22Rv1 (cell line): Measurements from ENCODE around the gene ATP13A2.
A peak's percentile ranks its signal among the peaks of the same experiment; 100 is the strongest.

Source experiments
- H3K27ac ChIP-seq: fragments of 450-650 bp; 2 replicates; pipeline ENCODE4 v1.5.1; 2017
- CTCF ChIP-seq: fragments of 450-650 bp; IDR thresholded peaks from 2 replicates; pipeline ENCODE4 v1.5.1; 2017; ENCODE audit warnings: mild to moderate bottlenecking
- ZFX ChIP-seq: fragments of 450-650 bp; IDR thresholded peaks from 2 replicates; pipeline ENCODE4 v1.6.1; 2017; ENCODE audit warnings: antibody characterized with exemption, borderline replicate concordance

ATP13A2 gene

GRCh38 chr1:17013491-17014320 is 2.0 kb upstream of the ATP13A2 start:
- TF ChIP-seq ZFX, result no peak
- no peak for TF ChIP-seq CTCF
- H3K27ac ChIP-seq, result no peak overlapping the region

- H3K27ac ChIP-seq, result no peak overlapping the region; the same call in 1 of the 2 replicates
Observed at GRCh38 chr1:17012775-17013490, 1.2 kb upstream of the ATP13A2 start.

GRCh38 chr1:17011092-17011438 is 663 bp downstream of the ATP13A2 start:
- TF ChIP-seq CTCF (no peak), ZFX (no peak)
- peak overlapping the region; percentile 61; the same call in 1 of the 2 replicates for H3K27ac ChIP-seq

More at GRCh38 chr1:17012775-17013490, 1.2 kb upstream of the ATP13A2 start:
- TF ChIP-seq ZFX (no peak), CTCF (no peak)

- TF ChIP-seq ZFX, result no peak
- TF ChIP-seq CTCF, result no peak
- H3K27ac ChIP-seq, result no peak overlapping the region
Observed at GRCh38 chr1:17009706-17010105, 2.0 kb downstream of the ATP13A2 start.

- H3K27ac ChIP-seq, result no peak overlapping the region
- no peak for TF ChIP-seq CTCF
- TF ChIP-seq ZFX, result no peak
Observed at GRCh38 chr1:17008208-17008855, 3.4 kb downstream of the ATP13A2 start.

- TF ChIP-seq CTCF (no peak), ZFX (no peak)
- H3K27ac ChIP-seq, result no peak overlapping the region
Observed at GRCh38 chr1:17007121-17007520, 4.6 kb downstream of the ATP13A2 start.

- H3K27ac ChIP-seq, result no peak overlapping the region
- no peak for TF ChIP-seq ZFX
- TF ChIP-seq CTCF, result no peak
Observed at GRCh38 chr1:17005365-17005740, 6.4 kb downstream of the ATP13A2 start.
